Measurements from ENCODE around the gene ZFHX3.

Gene ZFHX3

DNA sequence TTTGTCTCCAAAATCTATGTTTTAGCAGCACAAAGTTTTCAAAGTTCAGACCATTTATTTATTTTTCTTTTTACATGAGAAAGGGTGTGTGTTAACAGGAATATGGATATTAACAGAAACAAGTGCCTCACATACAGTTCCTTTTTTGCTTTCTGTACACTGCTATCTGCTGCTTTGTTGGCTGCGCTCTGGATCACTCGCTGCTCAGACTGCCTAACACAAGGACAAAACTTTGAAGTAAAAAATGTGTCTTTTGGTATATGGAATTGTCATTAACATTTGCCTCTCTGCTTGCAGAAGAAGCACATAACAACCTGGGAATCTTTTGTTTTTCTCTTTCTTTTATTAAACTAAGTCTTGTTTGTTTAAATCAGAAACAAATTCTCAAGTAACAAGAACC is 262.8 kb downstream of the ZFHX3 start:
- no peak for DNase-seq

DNA sequence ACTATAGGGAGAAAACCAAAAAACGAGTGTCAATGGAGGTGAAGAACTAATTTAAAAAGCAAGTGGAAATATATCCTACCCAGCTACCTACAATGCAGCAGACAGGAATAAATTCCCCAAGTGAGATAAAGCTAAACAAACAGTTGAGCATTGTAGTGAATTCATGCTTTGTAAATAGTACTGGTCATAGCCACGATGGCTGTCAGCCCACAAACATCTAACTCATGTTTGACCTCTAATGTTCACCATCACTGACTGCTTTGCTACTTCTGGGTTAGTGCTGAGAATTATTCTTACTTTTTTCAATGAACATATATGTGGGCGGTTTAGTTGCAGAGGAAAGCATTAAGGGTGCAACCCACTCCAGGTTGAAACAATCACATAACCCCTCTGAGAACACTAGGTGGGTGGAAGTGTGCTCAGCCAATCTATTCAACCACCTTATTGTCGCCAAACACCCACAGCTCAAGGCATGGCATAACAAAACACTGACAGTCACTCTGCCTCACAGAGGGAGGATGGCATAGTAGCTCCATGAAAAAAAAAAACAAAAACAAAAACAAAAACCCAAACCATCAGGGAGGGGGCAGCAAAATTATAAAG is 264.1 kb downstream of the ZFHX3 start:
- no peak for DNase-seq

- DNase-seq = no peak
Measured at GRCh38 chr16:72769876-72770275, 278.1 kb downstream of the ZFHX3 start.

- DNase-seq = no peak
Measured at GRCh38 chr16:72768591-72768990, 279.3 kb downstream of the ZFHX3 start.

DNA sequence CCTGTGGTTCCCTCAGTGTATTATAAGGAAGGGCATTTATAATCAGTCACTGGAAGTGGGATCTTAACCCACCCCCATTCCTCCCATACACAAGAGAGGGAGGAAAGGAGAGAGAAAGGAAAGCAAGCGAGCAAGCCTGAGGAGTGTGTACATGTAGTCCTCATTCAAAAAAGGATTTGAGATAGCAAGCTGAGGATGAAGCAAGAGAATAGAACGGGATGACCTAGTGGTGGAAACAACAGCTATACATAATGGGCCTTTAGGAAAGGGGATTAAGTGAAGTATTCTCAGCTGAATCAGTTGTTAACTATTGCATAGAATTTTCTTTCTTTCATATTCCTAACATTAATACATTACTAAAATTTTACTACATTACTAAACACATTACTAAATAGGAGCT is 281.4 kb downstream of the ZFHX3 start:
- DNase-seq = no peak

DNA sequence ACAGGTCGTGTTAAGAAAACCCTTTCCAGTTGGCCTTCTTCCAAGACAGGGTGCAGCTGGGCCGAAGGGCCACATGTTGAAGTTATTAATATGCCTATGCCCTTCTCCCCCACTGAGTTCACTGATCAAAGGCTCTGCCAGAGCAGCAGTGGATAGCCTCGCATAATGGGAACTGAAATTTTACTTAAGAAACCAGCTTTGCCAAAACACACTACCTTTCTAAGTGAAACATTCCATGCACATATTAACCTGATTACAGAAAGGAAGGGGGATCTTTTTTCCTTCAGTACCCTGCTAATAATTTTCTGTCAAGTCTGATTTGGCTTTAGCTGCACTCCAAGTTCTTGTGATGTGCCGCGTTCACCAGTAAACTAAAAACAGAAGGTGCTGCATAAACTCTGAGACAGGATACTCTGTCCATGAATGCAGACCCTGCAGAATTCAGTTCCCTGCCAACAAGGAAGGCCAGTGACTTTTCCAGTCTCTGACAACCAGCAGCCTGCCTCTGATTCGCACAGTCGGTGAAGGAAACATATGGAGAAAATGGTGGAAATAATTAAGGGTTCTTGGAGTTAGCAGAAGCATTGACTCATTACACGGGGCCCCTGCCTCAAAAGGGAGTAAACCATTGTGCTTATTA is 283.8 kb downstream of the ZFHX3 start:
- no peak for DNase-seq

DNA sequence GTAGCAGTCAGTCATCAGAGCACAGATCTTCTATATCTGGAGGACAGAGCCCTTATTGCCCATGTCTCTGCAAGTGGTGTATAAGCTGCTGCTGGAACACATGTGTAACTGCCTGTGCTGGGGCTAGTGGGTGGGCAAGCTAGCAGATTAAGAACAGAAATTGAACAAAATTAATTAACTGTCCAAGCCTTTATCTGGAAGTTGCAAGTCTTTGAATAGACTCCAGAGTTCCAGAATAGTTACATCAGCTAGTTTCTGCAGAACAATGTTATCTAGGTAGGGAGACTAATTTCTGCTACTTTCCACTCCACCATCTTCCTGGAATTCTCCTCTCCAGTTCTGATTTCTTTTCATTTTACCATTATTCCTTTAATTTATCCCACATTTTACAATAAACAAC is 287.3 kb downstream of the ZFHX3 start:
- DNase-seq = no peak

GRCh38 chr16:72753881-72754280 is 294.0 kb downstream of the ZFHX3 start:
- no peak for DNase-seq

- DNase-seq = no peak
Measured at GRCh38 chr16:72752004-72752695, 295.8 kb downstream of the ZFHX3 start.

DNA sequence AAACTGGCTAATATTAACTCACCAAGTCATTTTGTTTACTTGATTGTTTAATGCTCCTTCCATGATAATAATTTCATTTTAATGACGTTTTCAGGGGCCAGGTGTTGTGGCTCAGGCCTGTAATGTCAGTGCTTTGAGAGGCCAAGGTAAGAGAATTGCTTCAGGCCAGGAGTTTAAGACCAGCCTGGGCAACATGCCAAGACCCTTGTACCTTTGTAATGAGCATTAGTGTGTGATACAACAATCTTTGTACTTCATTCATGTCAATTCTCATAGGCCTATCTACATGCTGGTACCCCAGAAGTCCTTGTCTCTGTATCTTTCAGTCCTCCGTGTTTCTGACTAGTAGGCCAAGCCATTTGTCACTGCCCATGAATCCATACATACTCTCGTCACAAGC is 296.9 kb downstream of the ZFHX3 start:
- DNase-seq = no peak

GRCh38 chr16:72749091-72749490 is 298.8 kb downstream of the ZFHX3 start:
- DNase-seq = no peak

GRCh38 chr16:72744076-72744793 is 303.7 kb downstream of the ZFHX3 start:
- no peak for DNase-seq

DNA sequence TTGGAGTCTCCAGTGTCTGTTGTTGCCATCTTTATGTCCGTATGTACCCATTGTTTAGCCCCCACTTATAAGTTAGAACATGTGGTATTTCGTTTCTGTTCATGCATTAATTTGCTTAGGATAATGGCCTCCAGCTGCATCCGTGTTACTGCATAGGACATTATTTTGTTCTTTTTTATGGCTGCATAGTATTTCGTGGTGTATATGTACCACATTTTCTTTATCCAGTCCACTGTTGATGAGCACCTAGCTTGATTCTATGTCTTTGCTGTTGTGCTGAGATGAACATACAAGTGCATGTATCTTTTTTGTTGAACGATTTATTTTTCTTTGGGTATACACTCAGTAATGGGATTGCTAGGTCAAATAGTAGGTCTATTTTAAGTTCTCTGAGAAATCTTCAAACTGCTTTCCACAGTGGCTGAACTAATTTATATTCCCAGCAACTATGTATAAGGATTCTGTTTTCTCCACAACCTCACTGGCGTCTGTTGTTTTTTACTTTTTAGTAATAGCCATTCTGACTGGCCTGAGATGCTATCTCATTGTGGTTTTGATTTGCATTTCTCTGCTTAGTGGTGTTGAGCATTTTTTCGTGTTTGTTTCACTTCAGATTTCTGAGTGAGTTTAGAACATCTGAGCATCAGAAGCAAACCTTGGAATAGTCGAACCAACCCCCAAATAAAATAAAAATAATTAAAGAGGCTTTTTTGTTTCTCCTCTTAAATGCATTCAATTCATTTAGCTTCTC is 304.7 kb downstream of the ZFHX3 start:
- no peak for DNase-seq

DNA sequence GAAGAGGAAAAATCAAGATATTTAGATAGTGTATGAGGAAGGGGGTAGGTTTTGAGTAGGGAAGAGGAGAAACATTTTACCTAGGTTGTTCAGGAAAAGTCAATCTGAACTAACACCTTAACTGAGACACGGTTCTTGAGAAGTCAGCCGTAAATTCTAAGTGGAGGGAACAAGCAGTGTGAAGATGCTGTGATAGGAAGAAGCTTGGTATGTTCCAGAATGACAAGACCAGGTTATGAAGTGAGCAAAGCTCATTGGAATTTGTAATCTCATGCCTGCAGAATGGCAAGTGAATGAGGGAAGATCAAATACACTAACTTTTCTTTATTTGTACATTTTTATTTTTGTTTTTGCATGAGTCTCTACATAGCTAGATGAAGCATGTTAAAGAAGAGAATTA is 307.6 kb downstream of the ZFHX3 start:
- DNase-seq = no peak

GRCh38 chr16:72739577-72739976 is 308.4 kb downstream of the ZFHX3 start:
- no peak for DNase-seq

- no peak for DNase-seq
Measured at GRCh38 chr16:72736074-72736473, 311.9 kb downstream of the ZFHX3 start.

Measured in T1000 (cell line).